Caco-2 (cell line): Measurements from ENCODE around the gene SGSM1. TPM values are rescaled to one million over a fixed set of nuclear protein-coding genes. Genes with fewer than 3 reads are reported as not detected.

Experiments used
- BruUV-seq: library from RNA; stranded (reverse); fragments of 400-500 nt; replicated peaks from 2 replicates; lab custom pipeline; 2021; lab: Mats Ljungman, UMichigan
- CTCF ChIA-PET: fragments of 300-600 bp; sonication (Branson Sonifier 250); formaldehyde crosslinking; loops from one replicate; lab custom pipeline; 2022; ENCODE audit warnings: antibody characterized with exemption; lab: Charles Lee
- POLR2A ChIA-PET: fragments of 300-600 bp; sonication (Branson Sonifier 250); formaldehyde crosslinking; loops from one replicate; lab custom pipeline; 2022; ENCODE audit warnings: antibody characterized with exemption; lab: Charles Lee
- DNase-seq, 2 experiments: peaks; one replicate each; pipeline versions ENCODE4 v3.0.0 to v3.0.0-alpha.2; 2020 to 2022
- H3K27me3 ChIP-seq: replicated peaks from 2 replicates; pipeline ENCODE4 v1.6.0; 2011; ENCODE audit warnings: low read length; ENCODE audit not compliant: control insufficient read depth, insufficient read depth
- H3K36me3 ChIP-seq: 2 replicates; pipeline ENCODE4 v1.5.1; 2011; ENCODE audit warnings: low read length; ENCODE audit not compliant: control insufficient read depth, insufficient read depth
- H3K4me1 ChIP-seq: fragments of 250-450 bp; sonication (Bioruptor Pico); 2 replicates; pipeline ENCODE4 v1.5.1; 2020; ENCODE audit warnings: mild to moderate bottlenecking
- H3K4me3 ChIP-seq: 2 replicates; pipeline ENCODE4 v1.5.1; 2011; ENCODE audit warnings: low read depth, mild to moderate bottlenecking, control low read depth, low read length
- H3K9me3 ChIP-seq: fragments of 250-450 bp; sonication (Bioruptor Pico); 2 replicates; pipeline ENCODE4 v1.5.1; 2020; ENCODE audit warnings: mild to moderate bottlenecking, moderate library complexity
- H3K27ac Mint-ChIP-seq: one replicate; pipeline ENCODE4 v1.8.0; 2022; ENCODE audit warnings: mixed read lengths; ENCODE audit not compliant: unreplicated experiment
- H3K27me3 Mint-ChIP-seq: one replicate; pipeline ENCODE4 v1.8.0; 2022; ENCODE audit warnings: mixed read lengths; ENCODE audit not compliant: insufficient read depth, unreplicated experiment
- H3K36me3 Mint-ChIP-seq: one replicate; pipeline ENCODE4 v1.8.0; 2022; ENCODE audit warnings: mild to moderate bottlenecking, mixed read lengths; ENCODE audit not compliant: insufficient read depth, unreplicated experiment
- H3K4me1 Mint-ChIP-seq: one replicate; pipeline ENCODE4 v1.8.0; 2022; ENCODE audit warnings: low read depth, mixed read lengths; ENCODE audit not compliant: unreplicated experiment
- H3K4me3 Mint-ChIP-seq: one replicate; pipeline ENCODE4 v1.8.0; 2022; ENCODE audit warnings: mild to moderate bottlenecking, moderate library complexity, mixed read lengths; ENCODE audit not compliant: unreplicated experiment
- H3K9me3 Mint-ChIP-seq: one replicate; pipeline ENCODE4 v1.8.0; 2022; ENCODE audit warnings: mixed read lengths; ENCODE audit not compliant: unreplicated experiment
- intact Hi-C: fragments of 100-400 bp; cut with micrococcal nuclease; formaldehyde crosslinking; loops from one replicate; pipeline ENCODE4 v1.10.0; 2022; ENCODE audit not compliant: unreplicated experiment
- total RNA-seq: library from RNA; stranded (reverse); gene quantifications from 2 replicates; pipeline ENCODE4 v1.2.3, GENCODE V29; 2022
- TF ChIP-seq, protein P1 (sequence below), 2 experiments: fragments of 200-600 bp in 1 of 2; IDR thresholded peaks; 1 replicate in 1 of 2; 2 replicates in 1 of 2; pipeline versions ENCODE4 v1.5.1 to v1.8.0; 2011 to 2022; ENCODE audit warnings: antibody characterized with exemption in 1 of 2, control low read depth in 1 of 2, inconsistent platforms in 1 of 2, low read depth in 1 of 2, low read length in 1 of 2, mild to moderate bottlenecking in 1 of 2, moderate library complexity in 1 of 2; ENCODE audit not compliant: insufficient read depth in 1 of 2, severe bottlenecking in 1 of 2, unreplicated experiment in 1 of 2

Gene SGSM1
- total RNA-seq, 1 experiment from 2014 or later = 6.1 TPM

DNA sequence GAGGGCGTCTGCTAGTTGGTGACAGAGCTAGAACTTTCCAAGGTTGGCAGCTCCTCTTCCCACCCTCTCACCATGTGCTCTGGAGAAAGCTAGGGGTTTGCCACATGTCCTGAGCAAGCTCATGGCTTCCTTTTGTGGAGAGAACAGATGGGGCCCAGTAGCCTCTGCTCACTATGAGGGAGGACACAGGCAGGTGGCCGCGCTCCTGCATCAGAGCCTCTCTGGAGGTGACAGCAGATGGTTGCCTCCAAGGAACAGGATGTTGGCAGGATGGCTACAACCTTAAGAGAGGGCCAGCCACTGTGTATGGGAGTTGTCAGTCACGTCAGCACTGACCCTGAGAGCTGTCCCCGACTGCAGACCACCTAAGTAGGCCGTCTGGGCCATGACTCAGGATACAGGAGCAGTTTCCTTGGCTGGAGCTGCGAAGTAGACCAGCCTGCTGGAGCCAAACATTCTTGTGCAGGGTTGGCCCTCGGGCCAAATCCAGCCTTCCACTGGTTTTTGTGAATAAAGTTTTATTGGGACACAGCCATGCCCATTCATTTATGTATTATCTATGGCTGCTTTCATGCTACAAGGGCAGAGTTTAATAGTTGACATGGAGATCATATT lies 28.0 kb downstream of the SGSM1 start:
- H3K9me3 Mint-ChIP-seq = no peaks in the 10 kb centered on the region
- H3K27me3 ChIP-seq = no peaks in the 10 kb centered on the region
- intact Hi-C loops = no loop called here
- no peaks in the 10 kb centered on the region for H3K36me3 ChIP-seq
- H3K9me3 ChIP-seq = no peaks in the 10 kb centered on the region
- H3K27me3 Mint-ChIP-seq = no peaks in the 10 kb centered on the region
- no peaks in the 10 kb centered on the region for H3K36me3 Mint-ChIP-seq
- ChIA-PET CTCF (interaction anchor here (1.0 kb wide), 1 partner anchor 31 kb away, joined by 4 read pairs; no protein-coding TSS in a partner anchor), POLR2A (no interaction called here)
- H3K4me3 ChIP-seq = no peak overlapping the region
- BruUV-seq = no TSS peak
- peaks cover 18% of the 10 kb centered on the region for H3K4me1 Mint-ChIP-seq
- TF ChIP-seq, protein P1, sequence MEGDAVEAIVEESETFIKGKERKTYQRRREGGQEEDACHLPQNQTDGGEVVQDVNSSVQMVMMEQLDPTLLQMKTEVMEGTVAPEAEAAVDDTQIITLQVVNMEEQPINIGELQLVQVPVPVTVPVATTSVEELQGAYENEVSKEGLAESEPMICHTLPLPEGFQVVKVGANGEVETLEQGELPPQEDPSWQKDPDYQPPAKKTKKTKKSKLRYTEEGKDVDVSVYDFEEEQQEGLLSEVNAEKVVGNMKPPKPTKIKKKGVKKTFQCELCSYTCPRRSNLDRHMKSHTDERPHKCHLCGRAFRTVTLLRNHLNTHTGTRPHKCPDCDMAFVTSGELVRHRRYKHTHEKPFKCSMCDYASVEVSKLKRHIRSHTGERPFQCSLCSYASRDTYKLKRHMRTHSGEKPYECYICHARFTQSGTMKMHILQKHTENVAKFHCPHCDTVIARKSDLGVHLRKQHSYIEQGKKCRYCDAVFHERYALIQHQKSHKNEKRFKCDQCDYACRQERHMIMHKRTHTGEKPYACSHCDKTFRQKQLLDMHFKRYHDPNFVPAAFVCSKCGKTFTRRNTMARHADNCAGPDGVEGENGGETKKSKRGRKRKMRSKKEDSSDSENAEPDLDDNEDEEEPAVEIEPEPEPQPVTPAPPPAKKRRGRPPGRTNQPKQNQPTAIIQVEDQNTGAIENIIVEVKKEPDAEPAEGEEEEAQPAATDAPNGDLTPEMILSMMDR (IDR thresholded peaks at IDR 0.05; ENCODE audit: insufficient read depth in 1 of 2, low read depth in 1 of 2, low read length in 1 of 2, severe bottlenecking in 1 of 2, unreplicated experiment in 1 of 2) = no peak
- no peak overlapping the region for H3K4me3 Mint-ChIP-seq
- no peak overlapping the region for H3K27ac Mint-ChIP-seq
- no peak for DNase-seq
- H3K4me1 ChIP-seq = no peaks in the 10 kb centered on the region

DNA sequence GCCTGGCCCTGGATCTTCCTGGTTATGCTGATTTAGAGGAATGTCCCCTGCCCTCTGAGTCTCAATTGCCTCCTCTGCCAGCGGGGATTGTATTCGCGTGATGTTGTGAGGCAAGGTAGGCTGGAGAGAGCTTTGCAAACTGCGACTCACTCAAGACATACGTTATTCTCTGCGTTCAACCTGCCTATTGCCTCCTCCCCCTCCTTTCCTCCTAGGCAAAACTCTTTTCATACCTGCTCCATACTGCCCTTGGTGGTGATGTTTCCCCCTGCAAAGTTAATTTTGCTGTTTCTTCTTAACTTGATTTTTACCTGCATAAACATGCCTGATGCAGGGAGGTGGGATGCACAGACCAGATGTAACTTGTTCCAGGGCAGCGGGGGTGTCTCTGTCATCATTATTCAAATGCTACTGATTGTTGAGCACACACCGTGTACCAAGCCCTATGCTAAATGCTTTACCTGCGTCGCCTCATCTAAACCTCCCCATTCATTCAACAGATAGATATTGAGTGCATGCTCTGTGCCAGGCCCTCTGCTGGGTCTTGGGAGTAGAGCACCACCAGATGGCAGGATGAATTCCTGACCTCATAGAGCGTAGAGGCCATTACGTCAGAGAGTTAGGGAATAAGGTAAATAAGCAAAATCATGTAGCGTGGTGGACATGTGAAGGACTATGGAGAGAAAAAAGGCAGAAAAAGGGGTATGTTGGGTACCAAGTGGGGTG lies 29.0 kb downstream of the SGSM1 start:
- ChIA-PET POLR2A (no interaction called here), CTCF (interaction anchor here (1.0 kb wide), 1 partner anchor 32 kb away, joined by 4 read pairs; no protein-coding TSS in a partner anchor)
- intact Hi-C loops = loop anchor here (1.0 kb wide), 2 partner anchors 33 to 66 kb away; no protein-coding TSS in a partner anchor
- H3K4me1 Mint-ChIP-seq = peaks cover 18% of the 10 kb centered on the region
- no peaks in the 10 kb centered on the region for H3K27me3 Mint-ChIP-seq
- TF ChIP-seq, protein P1 (IDR thresholded peaks at IDR 0.05; ENCODE audit: insufficient read depth in 1 of 2, low read depth in 1 of 2, low read length in 1 of 2, severe bottlenecking in 1 of 2, unreplicated experiment in 1 of 2) = peak; percentile 38 to 57
- peak overlapping the region; percentile 2 for H3K27ac Mint-ChIP-seq
- no peaks in the 10 kb centered on the region for H3K36me3 ChIP-seq
- no peaks in the 10 kb centered on the region for H3K9me3 Mint-ChIP-seq
- H3K9me3 ChIP-seq = no peaks in the 10 kb centered on the region
- H3K27me3 ChIP-seq = no peaks in the 10 kb centered on the region
- no peak overlapping the region for H3K4me3 Mint-ChIP-seq
- no peaks in the 10 kb centered on the region for H3K36me3 Mint-ChIP-seq
- peak in 1 of 2 experiments; percentile 52 for DNase-seq
- no TSS peak for BruUV-seq
- H3K4me3 ChIP-seq = no peak overlapping the region
- no peaks in the 10 kb centered on the region for H3K4me1 ChIP-seq

DNA sequence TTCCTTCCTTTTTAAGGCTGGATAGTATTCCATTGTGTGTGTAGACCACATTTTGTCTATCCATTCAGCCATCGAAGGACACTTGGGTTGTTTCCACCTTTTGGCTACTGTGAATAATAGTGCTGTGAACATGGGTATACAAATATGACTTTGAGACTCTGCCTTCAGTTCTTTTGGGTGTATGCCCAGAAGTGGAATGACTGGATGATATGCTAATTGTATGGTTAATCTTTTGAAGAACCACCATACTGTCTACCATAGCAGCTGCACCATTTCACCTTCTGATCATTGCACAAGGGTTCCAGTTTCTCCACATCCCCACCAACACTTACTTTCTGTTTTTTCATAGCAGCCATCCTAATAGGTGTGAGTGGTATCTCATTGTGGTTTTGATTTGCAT lies 30.3 kb downstream of the SGSM1 start:
- H3K9me3 Mint-ChIP-seq = no peaks in the 10 kb centered on the region
- H3K27ac Mint-ChIP-seq = no peak overlapping the region
- Histone ChIP-seq H3K27me3 (no peaks in the 10 kb centered on the region), H3K4me3 (no peak overlapping the region), H3K4me1 (no peaks in the 10 kb centered on the region), H3K9me3 (no peaks in the 10 kb centered on the region), H3K36me3 (no peaks in the 10 kb centered on the region)
- CTCF ChIA-PET = no interaction called here
- H3K36me3 Mint-ChIP-seq = peaks cover 5% of the 10 kb centered on the region
- H3K4me3 Mint-ChIP-seq = no peak overlapping the region
- BruUV-seq = no TSS peak
- H3K4me1 Mint-ChIP-seq = peaks cover 12% of the 10 kb centered on the region
- H3K27me3 Mint-ChIP-seq = no peaks in the 10 kb centered on the region
- TF ChIP-seq, protein P1 (IDR thresholded peaks at IDR 0.05; ENCODE audit: insufficient read depth in 1 of 2, low read depth in 1 of 2, low read length in 1 of 2, severe bottlenecking in 1 of 2, unreplicated experiment in 1 of 2) = no peak
- intact Hi-C loops = no loop called here
- DNase-seq = no peak
- POLR2A ChIA-PET = no interaction called here
